ENCODE data around the gene NLRP6.
"Not testable (repeated sequence)": the region's sequence is repeated elsewhere in the genome, so short reads cannot be mapped to it uniquely, and the experiment has no call there.

NLRP6 gene

DNA sequence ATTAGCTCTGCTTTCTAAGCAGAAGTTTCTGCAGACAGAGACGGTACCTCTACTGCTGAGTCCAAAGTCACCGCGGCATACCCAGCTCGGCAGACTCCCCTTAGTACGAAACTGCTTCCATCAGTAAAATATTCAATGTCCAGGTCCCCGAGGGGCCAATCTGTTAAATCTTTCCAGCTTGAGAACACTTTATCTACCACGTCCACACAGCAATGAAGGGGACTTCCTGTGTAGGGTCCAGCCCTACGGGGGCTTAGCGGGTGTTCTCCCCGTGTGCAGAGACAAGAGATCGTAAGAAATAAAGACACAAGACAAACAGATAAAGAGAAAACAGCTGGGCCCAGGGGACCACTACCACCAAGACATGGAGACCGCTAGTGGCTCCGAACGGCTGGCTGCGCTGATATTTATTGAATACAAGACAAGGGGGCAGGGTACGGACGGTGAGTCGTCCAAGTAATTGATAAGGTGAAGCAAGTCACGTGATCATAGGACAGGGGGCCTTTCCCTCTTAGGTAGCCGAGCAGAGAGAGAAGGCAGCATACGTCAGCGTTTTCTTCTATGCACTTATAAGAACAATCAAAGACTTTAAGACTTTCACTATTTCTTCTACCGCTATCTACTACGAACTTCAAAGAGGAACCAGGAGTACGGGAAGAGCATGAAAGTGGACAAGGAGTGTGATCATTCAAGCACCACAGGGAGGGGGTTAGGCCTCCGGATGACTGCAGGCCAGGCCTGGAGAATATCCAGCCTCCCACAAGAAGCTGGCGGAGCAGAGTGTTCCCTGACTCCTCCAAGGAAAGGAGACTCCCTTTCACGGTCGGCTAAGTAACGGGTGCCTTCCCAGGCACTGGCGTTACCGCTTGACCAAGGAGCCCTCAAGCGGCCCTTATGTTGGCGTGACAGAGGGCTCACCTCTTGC is 46.6 kb downstream of the NLRP6 start:
- DNase-seq (ENCODE audit: low read depth in 3 of 3) = not testable (repeated sequence)

DNA sequence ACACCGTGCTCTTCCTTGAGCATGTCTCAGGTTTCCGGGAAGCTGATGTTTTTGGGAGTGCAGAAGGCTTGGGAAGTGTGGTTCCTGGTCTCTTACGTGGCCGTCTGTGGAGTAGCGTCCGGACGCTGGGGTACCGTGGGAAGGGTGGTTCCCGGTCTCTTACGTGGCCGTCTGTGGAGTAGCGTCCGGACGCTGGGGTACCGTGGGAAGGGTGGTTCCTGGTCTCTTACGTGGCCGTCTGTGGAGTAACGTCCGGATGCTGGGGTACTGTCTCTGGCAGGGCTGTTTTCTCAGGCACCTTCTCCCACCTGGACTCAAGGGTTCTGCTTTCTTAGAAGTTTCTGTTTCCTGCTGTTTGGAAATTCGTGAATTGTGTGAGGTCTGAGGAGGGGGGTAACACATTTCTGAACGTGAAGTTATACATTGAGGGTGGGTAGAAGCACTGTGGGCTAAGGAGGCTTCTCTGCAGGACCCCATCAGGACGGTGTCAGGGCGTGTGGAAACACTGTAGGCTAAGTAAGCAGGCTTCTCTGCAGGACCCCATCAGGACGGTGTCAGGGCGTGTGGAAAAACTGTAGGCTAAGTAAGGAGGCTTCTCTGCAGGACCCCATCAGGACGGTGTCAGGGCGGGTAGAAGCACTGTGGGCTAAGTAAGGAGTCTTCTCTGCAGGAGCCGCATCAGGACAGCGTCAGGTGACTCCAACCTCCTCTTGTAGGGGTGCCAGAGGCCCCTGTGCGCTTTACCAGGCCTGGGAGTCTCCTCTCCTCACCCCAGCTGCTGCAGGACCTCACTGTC is 47.8 kb downstream of the NLRP6 start:
- no peak for DNase-seq (ENCODE audit: low read depth in 3 of 3)

DNA sequence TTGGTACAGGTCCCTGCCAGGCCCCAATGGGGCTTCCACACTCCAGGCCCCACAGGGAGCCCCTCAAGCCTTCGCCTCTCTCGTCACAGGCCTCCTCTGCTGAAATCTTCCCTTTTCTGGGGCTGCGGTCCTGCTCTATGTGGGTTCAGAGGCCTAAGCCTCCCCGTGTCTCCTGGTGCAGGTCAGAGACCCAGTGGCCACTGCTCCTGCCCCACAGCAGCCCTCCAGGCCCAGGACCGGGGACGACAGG is 48.3 kb downstream of the NLRP6 start:
- DNase-seq (ENCODE audit: low read depth in 3 of 3) = no peak

DNA sequence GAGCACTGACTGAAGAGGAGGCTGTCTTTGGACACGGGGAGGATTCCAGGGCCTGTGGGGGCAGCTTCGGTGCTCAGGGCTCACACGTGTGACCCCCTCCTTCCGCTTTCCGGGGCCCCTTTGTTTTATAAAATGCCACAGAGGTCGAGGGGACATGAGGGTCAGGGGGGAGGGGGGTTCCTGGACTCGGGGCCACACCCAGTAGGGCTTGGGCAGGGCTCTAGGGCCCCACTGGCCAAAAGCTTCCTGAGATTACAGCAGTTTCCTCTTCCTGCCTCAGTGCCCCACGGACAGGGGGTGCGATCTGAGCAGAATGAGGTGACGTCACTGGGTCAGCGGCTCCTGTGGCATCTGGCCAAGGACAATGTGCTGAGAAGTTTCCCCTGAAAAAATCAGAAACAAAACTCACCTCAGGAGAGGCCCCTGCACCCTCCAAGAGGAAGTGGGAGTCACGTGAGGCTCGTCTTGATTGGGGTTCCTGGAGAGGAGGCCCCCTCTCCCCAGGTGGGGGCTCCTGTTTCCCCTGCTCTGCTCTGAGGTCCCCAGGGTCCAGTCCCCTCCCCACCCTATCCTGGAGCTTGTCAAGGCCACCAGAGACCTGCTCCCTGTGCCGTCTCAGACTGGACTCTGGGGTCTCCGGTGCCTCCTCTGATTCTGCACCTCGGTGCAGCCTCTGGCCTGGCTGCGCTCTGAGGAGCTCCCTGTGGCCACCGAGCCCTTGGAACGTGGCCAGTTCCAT is 48.8 kb downstream of the NLRP6 start:
- peak in 1 of 3 experiments; percentile 73 for DNase-seq (ENCODE audit: low read depth in 3 of 3)

DNA sequence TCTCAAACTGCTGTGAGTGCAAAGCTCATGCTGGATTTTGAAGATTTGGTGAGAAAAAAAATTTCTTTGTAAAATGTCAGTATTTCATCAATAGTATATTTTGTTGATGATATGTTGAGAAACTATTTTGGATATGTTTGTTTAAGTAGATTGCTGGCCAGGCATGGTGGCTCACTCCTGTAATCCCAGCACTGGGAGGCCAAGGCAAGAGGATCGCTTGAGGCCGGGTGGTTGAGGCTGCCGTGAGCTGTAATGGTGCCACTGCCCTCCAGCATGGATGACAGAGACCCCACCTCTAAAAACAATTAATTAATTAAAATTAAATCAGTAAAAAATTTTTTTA is 49.3 kb downstream of the NLRP6 start:
- no peak for DNase-seq (ENCODE audit: low read depth in 3 of 3)

DNA sequence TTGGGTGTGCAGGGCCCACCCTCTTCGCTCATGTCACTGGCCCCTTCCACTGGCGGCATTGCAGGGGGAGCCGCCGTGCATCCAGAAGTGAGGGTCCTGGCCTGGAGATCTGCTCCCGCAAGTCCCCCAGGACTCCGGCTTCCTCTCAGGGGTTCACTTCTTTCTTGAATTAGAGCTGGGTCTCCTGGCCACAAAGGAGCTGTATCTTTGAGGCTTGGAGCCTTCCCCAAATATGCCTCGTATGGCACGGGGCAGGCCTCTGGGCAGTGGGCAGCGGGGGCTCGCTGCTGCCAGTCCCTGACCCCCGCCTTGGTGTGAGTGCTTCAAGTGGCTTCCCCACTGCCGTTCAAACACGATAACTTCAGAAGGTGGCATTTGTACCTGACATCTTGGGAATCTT is 49.8 kb downstream of the NLRP6 start:
- no peak for DNase-seq (ENCODE audit: low read depth in 3 of 3)

DNA sequence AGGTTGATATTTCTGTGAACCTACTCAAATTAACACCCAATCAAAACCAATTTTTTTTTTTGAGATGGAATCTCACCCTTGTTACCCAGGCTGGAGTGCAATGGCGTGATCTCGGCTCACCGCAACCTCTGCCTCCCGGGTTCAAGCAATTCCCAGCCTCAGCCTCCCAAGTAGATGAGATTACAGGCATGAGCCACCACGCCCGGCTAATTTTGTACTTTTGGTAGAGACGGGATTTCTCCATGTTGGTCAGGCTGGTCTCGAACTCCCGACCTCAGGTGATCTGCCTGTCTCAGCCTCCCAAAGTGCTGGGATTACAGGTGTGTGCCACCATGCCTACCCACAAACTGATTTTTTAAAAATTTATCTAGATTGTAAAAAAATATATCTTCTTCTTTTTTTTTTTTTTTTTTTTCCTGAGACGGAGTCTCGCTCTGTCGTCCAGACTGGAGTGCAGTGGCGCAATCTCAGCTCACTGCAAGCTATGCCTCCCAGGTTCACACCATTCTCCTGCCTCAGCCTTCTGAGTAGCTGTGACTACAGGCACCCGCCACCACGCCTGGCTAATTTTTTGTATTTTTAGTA is 50.4 kb downstream of the NLRP6 start:
- not testable (repeated sequence) for DNase-seq (ENCODE audit: low read depth in 3 of 3)

DNA sequence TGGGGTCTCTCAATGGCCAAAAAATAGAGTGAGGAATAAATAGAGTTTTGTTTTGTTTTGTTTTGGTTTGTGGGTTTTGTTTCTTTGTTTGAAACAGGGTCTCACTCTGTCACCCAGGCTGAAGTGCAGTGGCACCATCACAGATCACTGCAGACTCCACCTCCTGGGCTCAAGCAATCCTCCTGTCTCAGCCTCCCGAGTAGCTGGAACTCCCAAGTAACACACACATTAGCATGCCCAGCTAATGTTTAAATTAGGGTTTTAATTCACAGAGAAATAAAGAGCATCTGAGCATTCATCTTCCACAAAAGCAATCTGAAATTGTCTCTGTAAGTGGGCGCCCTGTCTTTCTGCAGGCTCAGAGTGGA is 51.7 kb downstream of the NLRP6 start:
- DNase-seq (ENCODE audit: low read depth in 3 of 3) = no peak

DNA sequence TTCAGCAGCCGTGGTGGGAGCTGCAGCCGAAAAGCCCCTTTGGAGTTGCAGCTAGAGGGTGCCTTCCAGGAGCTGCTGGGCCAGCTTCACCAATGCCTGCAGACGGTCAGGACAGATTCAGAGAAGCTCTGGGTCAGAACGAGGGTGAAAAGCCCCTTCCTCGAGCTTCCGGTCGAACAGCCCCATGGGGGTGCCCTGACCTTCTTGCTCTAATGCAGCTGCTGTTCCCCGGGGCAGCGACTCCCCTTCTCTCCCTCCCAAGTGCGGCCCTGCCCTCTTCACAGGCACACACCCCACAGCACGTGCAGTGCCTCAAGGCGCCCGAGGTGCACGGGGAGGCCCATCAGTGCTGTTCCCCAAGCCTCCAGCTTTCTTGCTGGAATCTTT is 52.1 kb downstream of the NLRP6 start:
- no peak for DNase-seq (ENCODE audit: low read depth in 3 of 3)

DNA sequence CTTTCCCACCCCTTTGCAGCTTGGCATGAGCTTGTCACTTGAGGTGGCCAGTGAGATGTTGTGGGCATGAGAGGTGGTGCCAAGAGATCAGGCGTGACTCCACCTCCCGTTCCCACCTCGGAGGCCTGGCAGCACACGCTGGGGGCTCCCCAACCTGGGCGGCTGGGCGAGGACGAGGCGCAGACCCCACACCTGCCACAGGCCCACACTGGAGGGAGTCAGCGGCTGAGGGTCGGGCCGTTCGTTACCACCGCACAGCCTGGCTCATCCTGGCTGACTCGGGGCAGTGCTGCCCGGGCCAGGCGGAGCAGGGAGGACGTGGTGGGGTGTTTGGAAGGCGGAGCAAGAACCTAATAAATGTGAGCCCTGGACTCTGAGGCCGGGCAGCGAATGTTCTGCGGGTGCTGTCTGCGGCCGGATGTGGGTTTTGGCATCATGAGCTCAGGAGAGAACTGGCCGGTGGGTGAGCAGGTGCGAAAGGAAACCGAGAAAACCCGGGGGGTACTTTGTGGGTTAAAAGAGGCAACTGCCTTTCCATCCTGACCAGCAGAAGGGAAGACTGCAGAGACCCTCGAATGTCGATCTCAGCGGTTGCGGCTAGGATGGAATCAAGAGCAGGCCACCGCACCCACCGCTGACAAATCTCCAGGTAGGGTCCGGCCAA is 52.6 kb downstream of the NLRP6 start:
- DNase-seq (ENCODE audit: low read depth in 3 of 3) = no peak

DNA sequence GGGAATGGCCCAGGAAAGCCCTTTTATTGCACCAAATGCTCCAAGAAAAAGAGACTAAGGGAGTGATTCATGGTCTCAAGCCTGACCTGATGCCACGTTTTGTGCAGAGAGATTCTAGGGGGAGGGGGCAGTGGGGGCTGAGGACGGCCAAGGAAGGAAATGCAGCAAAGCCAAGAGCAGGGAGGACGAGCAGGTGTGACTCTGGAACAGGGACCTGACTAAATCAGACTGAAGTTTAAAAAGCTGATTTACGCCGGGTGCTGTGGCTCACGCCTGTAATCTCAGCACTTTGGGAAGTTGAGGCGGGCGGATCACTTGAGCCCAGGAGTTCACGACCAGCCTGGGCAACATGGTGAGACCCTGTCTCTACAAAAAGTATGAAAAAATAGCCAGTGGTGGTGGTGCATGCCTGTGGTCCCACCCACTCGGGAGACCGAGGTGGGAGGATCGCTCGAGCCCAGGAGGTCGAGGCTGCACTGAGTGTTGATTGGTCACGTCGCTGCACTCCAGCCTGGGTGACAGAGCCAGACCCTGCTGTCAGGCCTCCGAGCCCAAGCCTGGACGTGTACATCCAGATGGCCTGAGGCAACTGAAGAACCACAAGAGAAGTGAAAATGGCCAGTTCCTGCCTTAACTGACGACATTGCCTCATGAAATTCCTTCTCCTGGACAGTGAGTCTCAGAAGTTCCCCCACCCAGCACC is 53.3 kb downstream of the NLRP6 start:
- DNase-seq (ENCODE audit: low read depth in 3 of 3) = no peak

DNA sequence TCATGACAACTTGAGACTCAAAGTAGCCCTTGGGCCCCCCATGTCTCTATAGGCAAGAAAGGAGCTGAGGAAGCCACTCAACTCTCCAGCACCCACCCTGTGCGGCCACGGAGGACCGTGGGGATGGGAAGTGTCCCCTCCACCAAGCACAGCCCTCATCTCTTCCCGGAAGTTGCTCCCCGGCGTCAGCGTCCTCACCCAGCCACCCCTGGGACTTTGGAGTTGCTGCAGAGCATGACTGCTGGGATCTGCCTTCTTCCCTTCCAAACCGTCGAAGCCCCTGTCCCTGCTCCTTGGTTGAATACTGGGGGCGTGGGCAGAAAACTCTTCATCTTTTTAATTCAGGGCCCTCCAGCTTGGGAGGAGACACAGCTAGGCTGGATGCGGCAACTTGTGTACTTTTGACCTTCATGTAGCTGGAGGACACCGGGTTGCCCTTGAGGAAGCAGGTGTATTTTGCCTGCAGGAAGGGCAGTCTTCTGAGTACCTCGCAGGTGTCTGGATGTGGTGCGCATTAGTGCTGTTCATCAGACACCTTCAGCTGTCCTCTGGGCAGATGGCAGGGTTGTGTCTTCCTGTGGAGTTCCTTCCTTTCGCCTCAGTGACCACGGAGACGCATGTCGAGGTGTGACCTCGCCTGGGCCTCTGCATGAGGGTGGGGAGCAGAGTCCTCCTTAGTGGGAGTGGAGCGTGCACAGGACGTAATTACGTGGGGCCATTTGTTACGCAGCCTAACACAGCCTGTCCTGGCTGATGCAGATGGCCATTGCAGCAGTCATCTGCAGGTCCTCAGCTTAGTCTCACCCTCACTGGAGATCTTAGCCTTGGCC is 54.7 kb downstream of the NLRP6 start:
- DNase-seq (ENCODE audit: low read depth in 3 of 3) = no peak

DNA sequence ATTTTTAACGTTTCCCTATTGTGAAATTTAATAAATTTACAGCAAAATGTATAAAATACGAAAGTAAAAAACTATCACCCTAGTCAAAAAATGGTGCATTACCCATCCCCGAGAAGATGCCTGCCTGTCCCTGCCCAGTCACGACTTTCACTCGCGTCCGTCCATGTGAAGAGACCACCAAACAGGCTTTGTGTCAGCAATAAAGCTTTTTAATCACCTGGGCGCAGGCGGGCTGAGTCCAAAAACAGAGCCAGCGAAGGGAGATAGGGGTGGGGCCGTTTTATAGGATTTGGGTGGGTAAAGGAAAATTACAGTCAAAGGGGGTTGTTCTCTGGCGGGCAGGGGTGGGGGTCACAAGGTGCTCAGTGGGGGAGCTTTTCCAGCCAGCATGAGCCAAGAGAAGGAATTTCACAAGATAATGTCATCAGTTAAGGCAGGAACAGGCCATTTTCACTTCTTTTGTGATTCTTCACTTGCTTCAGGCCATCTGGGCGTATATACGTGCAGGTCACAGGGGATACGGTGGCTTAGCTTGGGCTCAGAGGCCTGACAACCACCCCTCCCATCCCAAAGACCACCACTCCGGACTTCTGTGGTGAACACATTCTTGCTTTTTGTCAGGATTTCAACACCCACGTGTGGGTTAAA is 55.5 kb downstream of the NLRP6 start:
- not testable (repeated sequence) for DNase-seq (ENCODE audit: low read depth in 3 of 3)

DNA sequence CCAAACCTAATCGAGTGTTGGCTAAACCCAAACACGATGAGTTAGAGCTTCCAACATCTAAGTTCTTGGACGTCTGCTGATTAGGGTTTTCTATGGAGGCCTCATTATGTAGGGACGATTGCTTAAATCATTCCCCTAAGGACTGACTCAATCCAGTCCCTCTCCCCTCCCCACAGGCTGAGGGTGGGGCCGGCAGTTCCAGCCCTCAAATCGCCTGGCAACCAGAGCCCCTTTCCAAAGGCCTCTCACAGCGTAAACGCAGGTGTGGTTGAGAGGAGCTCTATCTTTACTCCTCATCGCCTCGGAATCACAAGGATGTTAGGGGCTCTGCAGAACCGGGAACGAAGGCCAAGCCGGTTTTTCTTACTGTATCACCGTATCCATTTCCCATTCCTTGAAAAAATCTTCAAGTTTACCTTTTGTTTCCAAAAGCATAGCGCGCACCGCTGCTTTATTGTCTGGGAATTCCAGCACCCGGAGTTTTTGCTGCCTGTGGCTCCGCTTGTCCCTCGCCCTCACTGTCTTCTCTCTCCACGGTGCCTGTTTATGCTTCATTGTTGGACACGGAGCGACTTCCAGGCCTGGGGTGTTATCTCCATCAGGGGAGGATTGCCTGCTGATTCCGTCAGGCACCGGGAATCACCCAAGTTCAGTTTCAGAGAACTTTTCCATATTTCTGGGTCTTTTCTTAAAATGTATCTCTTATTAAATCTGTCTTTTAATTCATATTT is 56.2 kb downstream of the NLRP6 start:
- no peak for DNase-seq (ENCODE audit: low read depth in 3 of 3)
